ENCODE results near the gene DRD3.

The DRD3 gene

DNA sequence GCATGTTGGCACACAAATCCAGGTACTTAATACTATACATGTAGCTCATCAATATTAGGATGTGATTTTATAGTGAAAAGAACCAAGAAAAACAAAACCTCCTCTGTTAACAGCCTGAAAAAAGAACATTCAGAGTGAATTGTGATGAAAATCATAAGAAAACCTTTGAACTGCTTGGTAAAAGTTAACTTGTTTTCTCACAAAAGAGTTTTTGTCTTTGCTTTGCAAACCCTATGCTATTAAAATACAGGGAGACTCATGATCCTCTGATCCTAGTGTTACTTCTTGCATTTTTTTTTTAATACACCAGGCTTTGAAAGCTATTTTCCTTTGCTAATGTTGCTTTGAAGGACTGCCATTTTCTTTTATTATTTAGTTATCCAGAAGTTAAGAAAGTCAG lies 98.7 kb downstream of the DRD3 start:
- TF ChIP-seq ZNF585B (tag by site-specific recombination; IDR thresholded peaks at IDR 0.05) (no peak), PRDM2 (tag by site-specific recombination; IDR thresholded peaks at IDR 0.05; ENCODE audit: borderline replicate concordance) (no peak), ZNF202 (tag by site-specific recombination; IDR thresholded peaks at IDR 0.05; ENCODE audit: borderline replicate concordance) (no peak), ZSCAN30 (tag by site-specific recombination; IDR thresholded peaks at IDR 0.05) (no peak), ZNF19 (tag by site-specific recombination; IDR thresholded peaks at IDR 0.05; ENCODE audit: low read depth) (no peak), ZNF132 (tag by site-specific recombination; IDR thresholded peaks at IDR 0.05; ENCODE audit: borderline replicate concordance) (no peak), ZNF169 (tag by site-specific recombination; IDR thresholded peaks at IDR 0.05) (no peak)
- CTCF ChIA-PET: no interaction called here
- Histone ChIP-seq H3K9me3 (ENCODE audit: control insufficient read depth, insufficient read depth, low read depth, low read length) (no peaks in the 10 kb centered on the region), H3K4me1 (ENCODE audit: control insufficient read depth, insufficient read depth, low read length) (no peaks in the 10 kb centered on the region), H3K27ac (ENCODE audit: extremely low read depth, low read depth, low read length) (no peak overlapping the region), H3K36me3 (ENCODE audit: control insufficient read depth in 2 of 2, insufficient read depth in 1 of 2, low read length in 2 of 2) (peaks cover 19 to 90% of the 10 kb centered on the region in 2 experiments), H3K4me3 (ENCODE audit: low read depth, low read length) (no peak overlapping the region)
- POLR2A ChIA-PET: no interaction called here

DNA sequence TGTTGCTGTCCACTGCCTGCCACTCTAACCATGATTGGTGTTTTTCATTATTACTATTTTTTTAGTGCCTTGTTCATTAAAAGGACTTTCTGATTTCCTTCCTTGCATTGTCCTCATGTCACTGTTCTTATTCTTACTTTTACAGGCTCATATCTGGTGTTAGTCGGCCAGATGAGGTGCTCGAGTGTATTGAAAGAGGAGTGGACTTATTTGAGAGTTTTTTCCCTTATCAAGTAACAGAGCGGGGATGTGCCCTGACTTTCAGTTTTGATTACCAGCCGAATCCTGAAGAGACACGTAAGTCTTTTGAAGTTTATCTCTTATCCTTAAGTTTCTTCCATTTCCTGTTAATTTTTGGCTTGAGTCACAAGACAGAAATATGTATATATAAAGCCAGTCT lies 99.1 kb downstream of the DRD3 start:
- CTCF ChIA-PET: interaction anchor here (0.6 kb wide), 1 partner anchor 1080 kb away, joined by 3 read pairs; no protein-coding TSS in a partner anchor
- Histone ChIP-seq H3K36me3 (ENCODE audit: control insufficient read depth in 2 of 2, insufficient read depth in 1 of 2, low read length in 2 of 2) (peaks cover 20 to 91% of the 10 kb centered on the region in 2 experiments), H3K27ac (ENCODE audit: extremely low read depth, low read depth, low read length) (no peak overlapping the region), H3K4me1 (ENCODE audit: control insufficient read depth, insufficient read depth, low read length) (no peaks in the 10 kb centered on the region), H3K4me3 (ENCODE audit: low read depth, low read length) (no peak overlapping the region), H3K9me3 (ENCODE audit: control insufficient read depth, insufficient read depth, low read depth, low read length) (no peaks in the 10 kb centered on the region)
- POLR2A ChIA-PET: no interaction called here
- TF ChIP-seq ZNF18 (tag by site-specific recombination; IDR thresholded peaks at IDR 0.05) (no peak), ZNF707 (tag by site-specific recombination; IDR thresholded peaks at IDR 0.05) (no peak), GLIS2 (tag by site-specific recombination; IDR thresholded peaks at IDR 0.05) (no peak), ZBTB17 (tag by site-specific recombination; IDR thresholded peaks at IDR 0.05) (no peak), ZFP37 (tag by site-specific recombination; IDR thresholded peaks at IDR 0.05) (no peak), ZNF2 (tag by site-specific recombination; IDR thresholded peaks at IDR 0.05) (no peak), ZNF274 (IDR thresholded peaks at IDR 0.05; ENCODE audit: low read length) (no peak), ZNF274 (tag by site-specific recombination; IDR thresholded peaks at IDR 0.05; ENCODE audit: borderline replicate concordance) (no peak), RBAK (tag by site-specific recombination; IDR thresholded peaks at IDR 0.05) (no peak), ZXDB (tag by site-specific recombination; IDR thresholded peaks at IDR 0.05) (no peak), ZNF302 (tag by site-specific recombination; IDR thresholded peaks at IDR 0.05; ENCODE audit: low read depth) (no peak), ZNF785 (tag by site-specific recombination; IDR thresholded peaks at IDR 0.05) (no peak), YY2 (tag by site-specific recombination; IDR thresholded peaks at IDR 0.05) (no peak), ZNF311 (tag by site-specific recombination; IDR thresholded peaks at IDR 0.05; ENCODE audit: borderline replicate concordance) (no peak)
- TF ChIP-seq, protein P1, sequence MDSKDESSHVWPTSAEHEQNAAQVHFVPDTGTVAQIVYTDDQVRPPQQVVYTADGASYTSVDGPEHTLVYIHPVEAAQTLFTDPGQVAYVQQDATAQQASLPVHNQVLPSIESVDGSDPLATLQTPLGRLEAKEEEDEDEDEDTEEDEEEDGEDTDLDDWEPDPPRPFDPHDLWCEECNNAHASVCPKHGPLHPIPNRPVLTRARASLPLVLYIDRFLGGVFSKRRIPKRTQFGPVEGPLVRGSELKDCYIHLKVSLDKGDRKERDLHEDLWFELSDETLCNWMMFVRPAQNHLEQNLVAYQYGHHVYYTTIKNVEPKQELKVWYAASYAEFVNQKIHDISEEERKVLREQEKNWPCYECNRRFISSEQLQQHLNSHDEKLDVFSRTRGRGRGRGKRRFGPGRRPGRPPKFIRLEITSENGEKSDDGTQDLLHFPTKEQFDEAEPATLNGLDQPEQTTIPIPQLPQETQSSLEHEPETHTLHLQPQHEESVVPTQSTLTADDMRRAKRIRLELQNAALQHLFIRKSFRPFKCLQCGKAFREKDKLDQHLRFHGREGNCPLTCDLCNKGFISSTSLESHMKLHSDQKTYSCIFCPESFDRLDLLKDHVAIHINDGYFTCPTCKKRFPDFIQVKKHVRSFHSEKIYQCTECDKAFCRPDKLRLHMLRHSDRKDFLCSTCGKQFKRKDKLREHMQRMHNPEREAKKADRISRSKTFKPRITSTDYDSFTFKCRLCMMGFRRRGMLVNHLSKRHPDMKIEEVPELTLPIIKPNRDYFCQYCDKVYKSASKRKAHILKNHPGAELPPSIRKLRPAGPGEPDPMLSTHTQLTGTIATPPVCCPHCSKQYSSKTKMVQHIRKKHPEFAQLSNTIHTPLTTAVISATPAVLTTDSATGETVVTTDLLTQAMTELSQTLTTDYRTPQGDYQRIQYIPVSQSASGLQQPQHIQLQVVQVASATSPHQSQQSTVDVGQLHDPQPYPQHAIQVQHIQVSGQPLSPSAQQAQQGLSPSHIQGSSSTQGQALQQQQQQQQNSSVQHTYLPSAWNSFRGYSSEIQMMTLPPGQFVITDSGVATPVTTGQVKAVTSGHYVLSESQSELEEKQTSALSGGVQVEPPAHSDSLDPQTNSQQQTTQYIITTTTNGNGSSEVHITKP (tag by site-specific recombination; IDR thresholded peaks at IDR 0.05): no peak
- TF ChIP-seq, protein P2, sequence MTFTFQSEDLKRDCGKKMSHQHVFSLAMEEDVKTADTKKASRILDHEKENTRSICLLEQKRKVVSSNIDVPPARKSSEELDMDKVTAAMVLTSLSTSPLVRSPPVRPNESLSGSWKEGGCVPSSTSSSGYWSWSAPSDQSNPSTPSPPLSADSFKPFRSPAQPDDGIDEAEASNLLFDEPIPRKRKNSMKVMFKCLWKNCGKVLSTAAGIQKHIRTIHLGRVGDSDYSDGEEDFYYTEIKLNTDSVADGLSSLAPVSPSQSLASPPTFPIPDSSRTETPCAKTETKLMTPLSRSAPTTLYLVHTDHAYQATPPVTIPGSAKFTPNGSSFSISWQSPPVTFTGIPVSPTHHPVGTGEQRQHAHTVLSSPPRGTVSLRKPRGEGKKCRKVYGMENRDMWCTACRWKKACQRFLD (tag by site-specific recombination; IDR thresholded peaks at IDR 0.05): no peak
